ENCODE data around the gene CYFIP1. TPM values are rescaled to one million over a fixed set of nuclear protein-coding genes. Genes with fewer than 3 reads are reported as not detected.
"Not testable (repeated sequence)": the region's sequence is repeated elsewhere in the genome, so short reads cannot be mapped to it uniquely, and the experiment has no call there.

Gene CYFIP1
- total RNA-seq (10 to 100 TPM; 24.0 to 27.3 TPM), polyA plus RNA-seq (4.8 TPM)

- Histone ChIP-seq H3K9me3 (ENCODE audit: low read length) (no peaks in the 10 kb centered on the region), H3K27me3 (ENCODE audit: insufficient read depth, low read length, poor library complexity, severe bottlenecking) (no peaks in the 10 kb centered on the region), H3K27ac (ENCODE audit: low read depth, low read length) (no peak within 1 kb of the TSS), H3K4me1 (ENCODE audit: insufficient read depth, low read length) (no peaks in the 10 kb centered on the region), H3K36me3 (ENCODE audit: insufficient read depth, low read length) (no peaks in the 10 kb centered on the region), H3K4me3 (ENCODE audit: low read length) (peak within 1 kb of the TSS; percentile 60)
- no peaks in the 10 kb centered on the region for H3K36me3 Mint-ChIP-seq
- peaks cover 9 to 25% of the 10 kb centered on the region in 2 donors for H3K27me3 Mint-ChIP-seq
- CTCF ChIA-PET, result interaction anchor here (1.0 kb wide), 1 partner anchor 59 kb away, joined by 3 read pairs; the partner anchor contains the start of gene TUBGCP5
- no peaks in the 10 kb centered on the region for H3K9me3 Mint-ChIP-seq
- H3K4me1 Mint-ChIP-seq, result peaks cover 14 to 16% (median 14%) of the 10 kb centered on the region in 3 donors
- POLR2A ChIA-PET, result no interaction called here
- DNase-seq, result peak in 1 of 5 donors; percentile 17
- H3K27ac Mint-ChIP-seq, result peak within 1 kb of the TSS in 6 of 8 donors; percentile 0 to 74 (median 40)
- H3K4me3 Mint-ChIP-seq, result peak within 1 kb of the TSS; percentile 83 to 95 (median 91)
These were observed at the start of gene CYFIP1 for GRCh38 chr15:22980189-22981050. Gene CYFIP1 (minus strand): TSS chr15:22980368. CDS start chr15:22947285, 33,083 bp downstream.

- Histone ChIP-seq H3K27me3 (ENCODE audit: insufficient read depth, low read length, poor library complexity, severe bottlenecking) (no peaks in the 10 kb centered on the region), H3K4me1 (ENCODE audit: insufficient read depth, low read length) (no peaks in the 10 kb centered on the region), H3K4me3 (ENCODE audit: low read length) (no peak overlapping the region), H3K36me3 (ENCODE audit: insufficient read depth, low read length) (peaks cover 41% of the 10 kb centered on the region), H3K9me3 (ENCODE audit: low read length) (no peaks in the 10 kb centered on the region), H3K27ac (ENCODE audit: low read depth, low read length) (no peak overlapping the region)
- Mint-ChIP-seq H3K27me3 (no peaks in the 10 kb centered on the region), H3K36me3 (peaks cover 7 to 83% (median 35%) of the 10 kb centered on the region in 3 donors), H3K4me1 (no peaks in the 10 kb centered on the region), H3K4me3 (no peak overlapping the region), H3K9me3 (no peaks in the 10 kb centered on the region), H3K27ac (no peak overlapping the region)
- no peak for DNase-seq
- CTCF ChIA-PET, result no interaction called here
- POLR2A ChIA-PET, result no interaction called here
These were observed 46.0 kb upstream of the CYFIP1 start for GRCh38 chr15:23026218-23026617.

- DNase-seq, result no peak
- Histone ChIP-seq H3K27me3 (ENCODE audit: insufficient read depth, low read length, poor library complexity, severe bottlenecking) (no peaks in the 10 kb centered on the region), H3K27ac (ENCODE audit: low read depth, low read length) (no peak overlapping the region), H3K36me3 (ENCODE audit: insufficient read depth, low read length) (peaks cover 40% of the 10 kb centered on the region), H3K9me3 (ENCODE audit: low read length) (no peaks in the 10 kb centered on the region), H3K4me3 (ENCODE audit: low read length) (no peak overlapping the region), H3K4me1 (ENCODE audit: insufficient read depth, low read length) (no peaks in the 10 kb centered on the region)
- peaks cover 0 to under 1% (median 0%) of the 10 kb centered on the region in 3 donors for H3K4me1 Mint-ChIP-seq
- H3K36me3 Mint-ChIP-seq, result peaks cover 7 to 80% (median 29%) of the 10 kb centered on the region in 3 donors
- no peak overlapping the region for H3K27ac Mint-ChIP-seq
- no peak overlapping the region for H3K4me3 Mint-ChIP-seq
- CTCF ChIA-PET, result no interaction called here
- H3K9me3 Mint-ChIP-seq, result no peaks in the 10 kb centered on the region
- POLR2A ChIA-PET, result no interaction called here
- H3K27me3 Mint-ChIP-seq, result no peaks in the 10 kb centered on the region
These were observed 42.0 kb upstream of the CYFIP1 start for GRCh38 chr15:23022156-23022555.

GRCh38 chr15:23014394-23015000, 34.3 kb upstream of the CYFIP1 start:
- DNase-seq, result no peak
- Mint-ChIP-seq H3K4me3 (no peak overlapping the region), H3K27ac (no peak overlapping the region), H3K4me1 (peaks cover 0 to 9% (median 5%) of the 10 kb centered on the region in 3 donors), H3K36me3 (peaks cover 6 to 80% (median 19%) of the 10 kb centered on the region in 3 donors), H3K9me3 (no peaks in the 10 kb centered on the region), H3K27me3 (no peaks in the 10 kb centered on the region)
- Histone ChIP-seq H3K4me3 (ENCODE audit: low read length) (no peak overlapping the region), H3K36me3 (ENCODE audit: insufficient read depth, low read length) (peaks cover 34% of the 10 kb centered on the region), H3K9me3 (ENCODE audit: low read length) (no peaks in the 10 kb centered on the region), H3K27ac (ENCODE audit: low read depth, low read length) (no peak overlapping the region), H3K4me1 (ENCODE audit: insufficient read depth, low read length) (no peaks in the 10 kb centered on the region), H3K27me3 (ENCODE audit: insufficient read depth, low read length, poor library complexity, severe bottlenecking) (no peaks in the 10 kb centered on the region)
- CTCF ChIA-PET, result no interaction called here
- POLR2A ChIA-PET, result no interaction called here

GRCh38 chr15:23013681-23014080, 33.5 kb upstream of the CYFIP1 start:
- peaks cover 30% of the 10 kb centered on the region for H3K36me3 ChIP-seq (ENCODE audit: insufficient read depth, low read length)
- CTCF ChIA-PET, result no interaction called here

GRCh38 chr15:23012616-23013015, 32.4 kb upstream of the CYFIP1 start:
- POLR2A ChIA-PET; H3K4me3 Mint-ChIP-seq; CTCF ChIA-PET; DNase-seq; H3K4me1 ChIP-seq (ENCODE audit: insufficient read depth, low read length); H3K27ac ChIP-seq (ENCODE audit: low read depth, low read length); H3K27me3 ChIP-seq (ENCODE audit: insufficient read depth, low read length, poor library complexity, severe bottlenecking); H3K27me3 Mint-ChIP-seq; H3K9me3 Mint-ChIP-seq; H3K4me1 Mint-ChIP-seq; H3K4me3 ChIP-seq (ENCODE audit: low read length); H3K9me3 ChIP-seq (ENCODE audit: low read length): not testable (repeated sequence)
- H3K36me3 ChIP-seq (ENCODE audit: insufficient read depth, low read length), result peaks cover 26% of the 10 kb centered on the region
- peak overlapping the region in 1 of 8 donors; percentile 57 for H3K27ac Mint-ChIP-seq
- peaks cover 6 to 79% (median 18%) of the 10 kb centered on the region in 3 donors for H3K36me3 Mint-ChIP-seq

More at GRCh38 chr15:23013681-23014080, 33.5 kb upstream of the CYFIP1 start:
- H3K36me3 Mint-ChIP-seq, result peaks cover 6 to 80% (median 19%) of the 10 kb centered on the region in 3 donors
- Histone ChIP-seq H3K27me3 (ENCODE audit: insufficient read depth, low read length, poor library complexity, severe bottlenecking) (no peaks in the 10 kb centered on the region), H3K4me3 (ENCODE audit: low read length) (no peak overlapping the region), H3K9me3 (ENCODE audit: low read length) (no peaks in the 10 kb centered on the region), H3K27ac (ENCODE audit: low read depth, low read length) (no peak overlapping the region), H3K4me1 (ENCODE audit: insufficient read depth, low read length) (no peaks in the 10 kb centered on the region)
- peaks cover 0 to 9% (median 5%) of the 10 kb centered on the region in 3 donors for H3K4me1 Mint-ChIP-seq
- H3K4me3 Mint-ChIP-seq, result no peak overlapping the region
- DNase-seq, result no peak
- H3K27me3 Mint-ChIP-seq, result no peaks in the 10 kb centered on the region
- H3K9me3 Mint-ChIP-seq, result no peaks in the 10 kb centered on the region
- H3K27ac Mint-ChIP-seq, result no peak overlapping the region
- POLR2A ChIA-PET, result no interaction called here

- H3K27me3 Mint-ChIP-seq, result no peaks in the 10 kb centered on the region
- H3K27ac Mint-ChIP-seq, result peak overlapping the region in 1 of 8 donors; percentile 33
- Histone ChIP-seq H3K27ac (ENCODE audit: low read depth, low read length) (no peak overlapping the region), H3K9me3 (ENCODE audit: low read length) (no peaks in the 10 kb centered on the region), H3K4me1 (ENCODE audit: insufficient read depth, low read length) (no peaks in the 10 kb centered on the region), H3K4me3 (ENCODE audit: low read length) (no peak overlapping the region), H3K27me3 (ENCODE audit: insufficient read depth, low read length, poor library complexity, severe bottlenecking) (no peaks in the 10 kb centered on the region), H3K36me3 (ENCODE audit: insufficient read depth, low read length) (peaks cover 34% of the 10 kb centered on the region)
- no peak for DNase-seq
- no peaks in the 10 kb centered on the region for H3K4me1 Mint-ChIP-seq
- peaks cover 0 to 81% (median 35%) of the 10 kb centered on the region in 3 donors for H3K36me3 Mint-ChIP-seq
- H3K4me3 Mint-ChIP-seq, result no peak overlapping the region
- no peaks in the 10 kb centered on the region for H3K9me3 Mint-ChIP-seq
- CTCF ChIA-PET, result no interaction called here
- POLR2A ChIA-PET, result no interaction called here
These were observed 23.6 kb upstream of the CYFIP1 start for GRCh38 chr15:23003736-23004135.

- H3K9me3 Mint-ChIP-seq, result no peaks in the 10 kb centered on the region
- no peak overlapping the region for H3K27ac Mint-ChIP-seq
- Histone ChIP-seq H3K4me3 (ENCODE audit: low read length) (no peak overlapping the region), H3K9me3 (ENCODE audit: low read length) (no peaks in the 10 kb centered on the region), H3K36me3 (ENCODE audit: insufficient read depth, low read length) (peaks cover 30% of the 10 kb centered on the region), H3K27me3 (ENCODE audit: insufficient read depth, low read length, poor library complexity, severe bottlenecking) (no peaks in the 10 kb centered on the region), H3K27ac (ENCODE audit: low read depth, low read length) (no peak overlapping the region), H3K4me1 (ENCODE audit: insufficient read depth, low read length) (no peaks in the 10 kb centered on the region)
- no peaks in the 10 kb centered on the region for H3K27me3 Mint-ChIP-seq
- no peaks in the 10 kb centered on the region for H3K4me1 Mint-ChIP-seq
- H3K4me3 Mint-ChIP-seq, result no peak overlapping the region
- peaks cover 0 to 80% (median 35%) of the 10 kb centered on the region in 3 donors for H3K36me3 Mint-ChIP-seq
- CTCF ChIA-PET, result no interaction called here
- DNase-seq, result no peak
- POLR2A ChIA-PET, result no interaction called here
These were observed 22.8 kb upstream of the CYFIP1 start for GRCh38 chr15:23002920-23003319.
